ENCODE measurements around the gene UACA. TPM values are rescaled to one million over a fixed set of nuclear protein-coding genes. Genes with fewer than 3 reads are reported as not detected.

UACA gene
- total RNA-seq, 1 experiment from 2014 or later: 44.8 TPM

GRCh38 chr15:70629735-70630273, 133.6 kb downstream of the UACA start:
- no peaks in the 10 kb centered on the region for H3K36me3 Mint-ChIP-seq
- ChIA-PET POLR2A (no interaction called here), CTCF (interaction anchor here (0.9 to 1.2 kb wide), 3 partner anchors 37 to 182 kb away, joined by 3 to 4 read pairs (median 3); no protein-coding TSS in a partner anchor)
- no peak overlapping the region for H3K27ac Mint-ChIP-seq
- no peak overlapping the region for H3K4me3 Mint-ChIP-seq
- ATAC-seq: no peak
- DNase-seq (ENCODE audit: low spot score): no peak
- H3K4me1 Mint-ChIP-seq: peaks cover 54% of the 10 kb centered on the region
- peaks cover 2% of the 10 kb centered on the region; the same call in 1 of the 2 replicates for H3K9me3 Mint-ChIP-seq
- H3K27me3 Mint-ChIP-seq (ENCODE audit: low read depth): peaks cover 2% of the 10 kb centered on the region; the same call in 1 of the 2 replicates
- TF ChIP-seq ZNF532 (CRISPR knock-in tag; IDR thresholded peaks at IDR 0.05; ENCODE audit: borderline replicate concordance) (no peak), FOXJ3 (CRISPR knock-in tag; IDR thresholded peaks at IDR 0.05; ENCODE audit: borderline replicate concordance) (no peak), ZNF232 (CRISPR knock-in tag; IDR thresholded peaks at IDR 0.05) (no peak), STAT6 (CRISPR knock-in tag; conservative IDR thresholded peaks at IDR 0.05; ENCODE audit: low read depth) (no peak), E2F4 (CRISPR knock-in tag; IDR thresholded peaks at IDR 0.05; ENCODE audit: borderline replicate concordance, low read depth) (no peak), ZNF263 (CRISPR knock-in tag; IDR thresholded peaks at IDR 0.05; ENCODE audit: low read depth) (no peak), ATF2 (CRISPR knock-in tag; IDR thresholded peaks at IDR 0.05; ENCODE audit: borderline replicate concordance, low read depth) (no peak), FOXP4 (CRISPR knock-in tag; IDR thresholded peaks at IDR 0.05) (no peak), USF2 (CRISPR knock-in tag; IDR thresholded peaks at IDR 0.05) (no peak), NFATC4 (CRISPR knock-in tag; IDR thresholded peaks at IDR 0.05) (no peak), ZNF425 (CRISPR knock-in tag; conservative IDR thresholded peaks at IDR 0.05) (no peak), SMAD4 (CRISPR knock-in tag; IDR thresholded peaks at IDR 0.05) (no peak), ZNF138 (CRISPR knock-in tag; conservative IDR thresholded peaks at IDR 0.05) (no peak), EMX1 (CRISPR knock-in tag; IDR thresholded peaks at IDR 0.05) (no peak), ZNF396 (CRISPR knock-in tag; IDR thresholded peaks at IDR 0.05; ENCODE audit: borderline replicate concordance) (no peak), RORB (CRISPR knock-in tag; IDR thresholded peaks at IDR 0.05) (no peak)
- TF ChIP-seq, protein P1, sequence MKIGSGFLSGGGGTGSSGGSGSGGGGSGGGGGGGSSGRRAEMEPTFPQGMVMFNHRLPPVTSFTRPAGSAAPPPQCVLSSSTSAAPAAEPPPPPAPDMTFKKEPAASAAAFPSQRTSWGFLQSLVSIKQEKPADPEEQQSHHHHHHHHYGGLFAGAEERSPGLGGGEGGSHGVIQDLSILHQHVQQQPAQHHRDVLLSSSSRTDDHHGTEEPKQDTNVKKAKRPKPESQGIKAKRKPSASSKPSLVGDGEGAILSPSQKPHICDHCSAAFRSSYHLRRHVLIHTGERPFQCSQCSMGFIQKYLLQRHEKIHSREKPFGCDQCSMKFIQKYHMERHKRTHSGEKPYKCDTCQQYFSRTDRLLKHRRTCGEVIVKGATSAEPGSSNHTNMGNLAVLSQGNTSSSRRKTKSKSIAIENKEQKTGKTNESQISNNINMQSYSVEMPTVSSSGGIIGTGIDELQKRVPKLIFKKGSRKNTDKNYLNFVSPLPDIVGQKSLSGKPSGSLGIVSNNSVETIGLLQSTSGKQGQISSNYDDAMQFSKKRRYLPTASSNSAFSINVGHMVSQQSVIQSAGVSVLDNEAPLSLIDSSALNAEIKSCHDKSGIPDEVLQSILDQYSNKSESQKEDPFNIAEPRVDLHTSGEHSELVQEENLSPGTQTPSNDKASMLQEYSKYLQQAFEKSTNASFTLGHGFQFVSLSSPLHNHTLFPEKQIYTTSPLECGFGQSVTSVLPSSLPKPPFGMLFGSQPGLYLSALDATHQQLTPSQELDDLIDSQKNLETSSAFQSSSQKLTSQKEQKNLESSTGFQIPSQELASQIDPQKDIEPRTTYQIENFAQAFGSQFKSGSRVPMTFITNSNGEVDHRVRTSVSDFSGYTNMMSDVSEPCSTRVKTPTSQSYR (CRISPR knock-in tag; IDR thresholded peaks at IDR 0.05): no peak
